HCT116 (cell line): Measurements from ENCODE around the gene NOL11. TPM values are rescaled to one million over a fixed set of nuclear protein-coding genes. Genes with fewer than 3 reads are reported as not detected.

ENCODE experiments used
- ATAC-seq: fragments of 200-7000 bp; cut with Tn5 transposase; 2 replicates; pipeline ENCODE4 v1.9.1; 2020; ENCODE audit warnings: mild to moderate bottlenecking, moderate library complexity
- BruUV-seq: library from RNA; stranded (reverse); fragments of 400-500 nt; replicated peaks from 2 replicates; lab custom pipeline; 2021; lab: Mats Ljungman, UMichigan
- CTCF ChIA-PET: fragments of 300-600 bp; sonication (Branson Sonifier 250); formaldehyde crosslinking; loops from one replicate; lab custom pipeline; 2021; ENCODE audit warnings: antibody characterized with exemption; lab: Charles Lee
- POLR2A ChIA-PET: fragments of 300-600, 350-600 bp; sonication (Branson Sonifier 250); formaldehyde crosslinking; loops from one replicate; lab custom pipeline; 2021; ENCODE audit warnings: antibody characterized with exemption; lab: Charles Lee
- RAD21 ChIA-PET, 2 experiments: fragments of 300-600 bp; sonication (Branson Sonifier 250); formaldehyde crosslinking; loops; one replicate each; lab custom pipeline; 2023; ENCODE audit warnings: low total read pairs in 2 of 2; ENCODE audit not compliant: uncharacterized antibody in 2 of 2, unreplicated experiment in 2 of 2, low non-redundant PET in 1 of 2; lab: Charles Lee
- DNase-seq: peaks from one replicate; pipeline ENCODE4 v3.0.0-alpha.2; 2010; ENCODE audit warnings: low read depth, low spot score
- H2AFZ ChIP-seq: fragments of 200-600 bp; shearing (Covaris generic), sonication (generic); 2 replicates; pipeline ENCODE4 v1.6.1; 2017; ENCODE audit warnings: low read depth, mixed run types, mixed read lengths, antibody characterized with exemption, low read length; ENCODE audit not compliant: poor library complexity, severe bottlenecking
- H3K27ac ChIP-seq: 2 replicates; pipeline ENCODE4 v1.5.1; 2012; ENCODE audit warnings: low read depth, low read length
- H3K27me3 ChIP-seq: fragments of 200-600 bp; sonication (generic); 2 replicates; pipeline ENCODE4 v1.6.1; 2016; ENCODE audit warnings: mixed run types, low read length, mixed read lengths; ENCODE audit not compliant: insufficient read depth
- H3K36me3 ChIP-seq, 2 experiments: fragments of 200-500 bp in 1 of 2; fragments of 200-600 bp in 1 of 2; sonication (Bioruptor generic) in 1 of 2; sonication (generic) in 1 of 2; 2 replicates each; pipeline versions ENCODE4 v1.5.1 to v1.6.1; 2014 to 2016; ENCODE audit warnings: low read length in 2 of 2, inconsistent platforms in 1 of 2, mixed read lengths in 1 of 2, mixed run types in 1 of 2; ENCODE audit not compliant: insufficient read depth in 2 of 2, control insufficient read depth in 1 of 2
- H3K4me1 ChIP-seq, 2 experiments: fragments of 200-600 bp in 1 of 2; sonication (generic) in 1 of 2; 2 replicates each; pipeline versions ENCODE4 v1.5.1 to v1.6.1; 2012 to 2017; ENCODE audit warnings: low read length in 2 of 2, inconsistent platforms in 1 of 2, mild to moderate bottlenecking in 1 of 2, mixed read lengths in 1 of 2, mixed run types in 1 of 2, moderate library complexity in 1 of 2; ENCODE audit not compliant: insufficient read depth in 2 of 2, control insufficient read depth in 1 of 2
- H3K4me2 ChIP-seq: fragments of 200-600 bp; sonication (generic); 2 replicates; pipeline ENCODE4 v1.6.1; 2017; ENCODE audit warnings: mixed run types, low read length, mixed read lengths
- H3K4me3 ChIP-seq, 2 experiments: fragments of 200-600 bp in 1 of 2; sonication (generic) in 1 of 2; replicated peaks in 1 of 2; 2 replicates each; pipeline ENCODE4 v1.5.1; 2011 to 2016; ENCODE audit warnings: low read length in 2 of 2, control low read depth in 1 of 2, low read depth in 1 of 2, mild to moderate bottlenecking in 1 of 2, mixed read lengths in 1 of 2, mixed run types in 1 of 2
- H3K79me2 ChIP-seq: fragments of 200-600 bp; sonication (generic); 2 replicates; pipeline ENCODE4 v1.6.1; 2017; ENCODE audit warnings: mild to moderate bottlenecking, mixed run types, low read length, moderate library complexity, mixed read lengths; ENCODE audit not compliant: insufficient read depth
- H3K9ac ChIP-seq: fragments of 200-600 bp; sonication (generic); 2 replicates; pipeline ENCODE4 v1.6.1; 2016; ENCODE audit warnings: low read length, mixed read lengths
- H3K9me2 ChIP-seq: fragments of 200-600 bp; sonication (generic), shearing (Covaris generic); 2 replicates; pipeline ENCODE4 v1.6.1; 2017; ENCODE audit warnings: mixed run types, mild to moderate bottlenecking, moderate library complexity; ENCODE audit not compliant: insufficient read depth
- H3K9me3 ChIP-seq, 2 experiments: fragments of 200-500 bp in 1 of 2; fragments of 200-600 bp in 1 of 2; sonication (Bioruptor generic) in 1 of 2; sonication (generic) in 1 of 2; 2 replicates each; pipeline ENCODE4 v1.6.1; 2014 to 2017; ENCODE audit warnings: low read length in 2 of 2, mixed read lengths in 2 of 2, inconsistent platforms in 1 of 2, low read depth in 1 of 2, mild to moderate bottlenecking in 1 of 2, mixed run types in 1 of 2, moderate library complexity in 1 of 2; ENCODE audit not compliant: control insufficient read depth in 1 of 2, insufficient read depth in 1 of 2
- H4K20me1 ChIP-seq: fragments of 200-600 bp; sonication (generic), shearing (Covaris generic); 2 replicates; pipeline ENCODE4 v1.6.1; 2017; ENCODE audit warnings: mixed run types, mild to moderate bottlenecking, moderate library complexity; ENCODE audit not compliant: insufficient read depth
- CBX3 ChIP-seq: IDR thresholded peaks from 2 replicates; pipeline ENCODE4 v1.6.1; 2012; ENCODE audit warnings: low read depth
- CEBPB ChIP-seq: IDR thresholded peaks from 2 replicates; pipeline ENCODE4 v1.6.1; 2012; ENCODE audit warnings: low read depth
- EGR1 ChIP-seq: IDR thresholded peaks from 2 replicates; pipeline ENCODE4 v1.6.1; 2012; ENCODE audit warnings: low read depth
- ELF1 ChIP-seq: IDR thresholded peaks from 2 replicates; pipeline ENCODE4 v1.6.1; 2012; ENCODE audit warnings: low read depth, borderline replicate concordance
- EZH2 ChIP-seq: fragments of 200-600 bp; sonication (generic); IDR thresholded peaks from 2 replicates; pipeline ENCODE4 v1.6.1; 2017; ENCODE audit warnings: antibody characterized with exemption, mixed run types
- JUND ChIP-seq: IDR thresholded peaks from 2 replicates; pipeline ENCODE4 v1.6.1; 2012
- POLR2AphosphoS5 ChIP-seq: IDR thresholded peaks from 2 replicates; pipeline ENCODE4 v1.6.1; 2011; ENCODE audit warnings: mild to moderate bottlenecking, low read depth, low read length, moderate library complexity
- RAD21 ChIP-seq: IDR thresholded peaks from 2 replicates; pipeline ENCODE4 v1.6.1; 2012; ENCODE audit warnings: low read depth, mild to moderate bottlenecking
- SIN3A ChIP-seq: IDR thresholded peaks from 2 replicates; pipeline ENCODE4 v1.6.1; 2012; ENCODE audit warnings: low read depth
- SP1 ChIP-seq: IDR thresholded peaks from 2 replicates; pipeline ENCODE4 v1.6.1; 2012; ENCODE audit warnings: low read depth
- TCF7L2 ChIP-seq: IDR thresholded peaks from 2 replicates; pipeline ENCODE4 v1.7.0; 2011; ENCODE audit warnings: borderline replicate concordance, inconsistent platforms; ENCODE audit not compliant: insufficient read depth, insufficient read length; ENCODE audit errors: extremely low read depth
- YY1 ChIP-seq: IDR thresholded peaks from 2 replicates; pipeline ENCODE4 v1.6.1; 2011; ENCODE audit warnings: low read length, low read depth, moderate library complexity, mild to moderate bottlenecking; ENCODE audit not compliant: insufficient replicate concordance; ENCODE audit errors: extremely low read depth
- ZFX ChIP-seq: fragments of 450-650 bp; IDR thresholded peaks from 2 replicates; pipeline ENCODE4 v1.6.1; 2017
- ZNF274 ChIP-seq: fragments of 200-500 bp; sonication (Bioruptor generic); IDR thresholded peaks from 2 replicates; pipeline ENCODE4 v1.6.1; 2014; ENCODE audit warnings: mild to moderate bottlenecking, low read depth, low read length, inconsistent platforms
- intact Hi-C: fragments of 100-400 bp; cut with micrococcal nuclease; formaldehyde crosslinking; loops from 2 replicates; pipeline ENCODE4 v1.10.0; 2022
- total RNA-seq: library from RNA; stranded (reverse); gene quantifications from one replicate; pipeline ENCODE4 v1.2.1, GENCODE V29; 2021; ENCODE audit not compliant: unreplicated experiment
- TF ChIP-seq, protein P1 (sequence below), 3 experiments: fragments of 200-600 bp in 1 of 3; sonication (generic) in 1 of 3; IDR thresholded peaks in 2 of 3; conservative IDR thresholded peaks in 1 of 3; 2 replicates each; pipeline ENCODE4 v1.5.1; 2012 to 2017; ENCODE audit warnings: low read depth in 2 of 3, low read length in 2 of 3, antibody characterized with exemption in 1 of 3, borderline replicate concordance in 1 of 3, control low read depth in 1 of 3, mild to moderate bottlenecking in 1 of 3, mixed read lengths in 1 of 3, mixed run types in 1 of 3, moderate library complexity in 1 of 3; ENCODE audit not compliant: insufficient read depth in 1 of 3
- TF ChIP-seq, protein P2 (sequence below): IDR thresholded peaks from 2 replicates; pipeline ENCODE4 v1.6.1; 2012; ENCODE audit warnings: low read depth
- TF ChIP-seq, protein P3 (sequence below): IDR thresholded peaks from 2 replicates; pipeline ENCODE4 v1.6.1; 2012
- TF ChIP-seq, protein P4 (sequence below): IDR thresholded peaks from 2 replicates; pipeline ENCODE4 v1.6.1; 2011; ENCODE audit warnings: mild to moderate bottlenecking, low read length, moderate library complexity; ENCODE audit not compliant: insufficient replicate concordance; ENCODE audit errors: extremely low read depth

Gene NOL11
- total RNA-seq, 1 experiment from 2014 or later, result 118 TPM

DNA sequence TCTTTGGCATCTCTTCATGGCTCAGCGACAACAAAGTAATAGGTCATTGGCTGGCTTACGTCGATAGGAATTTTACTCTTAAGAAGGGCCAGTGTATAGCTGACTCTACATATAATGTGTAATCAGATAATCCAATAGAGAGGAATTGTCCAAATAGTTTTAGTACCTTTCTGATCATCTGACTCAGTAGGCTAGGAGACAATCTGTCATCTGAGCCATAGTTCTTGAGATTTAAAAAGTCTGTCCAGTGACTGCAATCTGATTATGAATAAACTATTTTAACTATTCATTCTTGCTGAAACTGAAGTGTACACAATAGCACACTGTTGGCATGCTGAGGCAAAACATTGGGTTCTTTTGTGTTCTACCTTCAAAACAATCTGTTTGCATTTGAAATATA lies 21.4 kb upstream of the NOL11 start:
- ChIA-PET RAD21 (no interaction called here), POLR2A (no interaction called here), CTCF (interaction anchor here (1.7 kb wide), 1 partner anchor 322 kb away, joined by 4 read pairs; no protein-coding TSS in a partner anchor)
- ATAC-seq (no peak), DNase-seq (no peak)
- no peaks in the 10 kb centered on the region; a peak in 1 of 4 replicates for H3K36me3 ChIP-seq
- H3K4me2 ChIP-seq, result no peak overlapping the region
- H4K20me1 ChIP-seq, result no peaks in the 10 kb centered on the region
- H3K27ac ChIP-seq, result no peak overlapping the region
- H3K9me2 ChIP-seq, result no peaks in the 10 kb centered on the region
- H3K4me3 ChIP-seq, result no peak overlapping the region
- H3K9me3 ChIP-seq, result no peaks in the 10 kb centered on the region
- H3K79me2 ChIP-seq, result no peaks in the 10 kb centered on the region
- BruUV-seq, result no TSS peak
- no peaks in the 10 kb centered on the region for H3K4me1 ChIP-seq
- intact Hi-C loops, result no loop called here
- TF ChIP-seq JUND (no peak), ELF1 (no peak), EGR1 (no peak), ZNF274 (no peak), CEBPB (no peak), SP1 (no peak), TCF7L2 (no peak), RAD21 (no peak), ZFX (no peak), CBX3 (no peak), POLR2AphosphoS5 (no peak), YY1 (no peak), SIN3A (no peak), EZH2 (no peak)
- TF ChIP-seq, protein P1, sequence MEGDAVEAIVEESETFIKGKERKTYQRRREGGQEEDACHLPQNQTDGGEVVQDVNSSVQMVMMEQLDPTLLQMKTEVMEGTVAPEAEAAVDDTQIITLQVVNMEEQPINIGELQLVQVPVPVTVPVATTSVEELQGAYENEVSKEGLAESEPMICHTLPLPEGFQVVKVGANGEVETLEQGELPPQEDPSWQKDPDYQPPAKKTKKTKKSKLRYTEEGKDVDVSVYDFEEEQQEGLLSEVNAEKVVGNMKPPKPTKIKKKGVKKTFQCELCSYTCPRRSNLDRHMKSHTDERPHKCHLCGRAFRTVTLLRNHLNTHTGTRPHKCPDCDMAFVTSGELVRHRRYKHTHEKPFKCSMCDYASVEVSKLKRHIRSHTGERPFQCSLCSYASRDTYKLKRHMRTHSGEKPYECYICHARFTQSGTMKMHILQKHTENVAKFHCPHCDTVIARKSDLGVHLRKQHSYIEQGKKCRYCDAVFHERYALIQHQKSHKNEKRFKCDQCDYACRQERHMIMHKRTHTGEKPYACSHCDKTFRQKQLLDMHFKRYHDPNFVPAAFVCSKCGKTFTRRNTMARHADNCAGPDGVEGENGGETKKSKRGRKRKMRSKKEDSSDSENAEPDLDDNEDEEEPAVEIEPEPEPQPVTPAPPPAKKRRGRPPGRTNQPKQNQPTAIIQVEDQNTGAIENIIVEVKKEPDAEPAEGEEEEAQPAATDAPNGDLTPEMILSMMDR (IDR thresholded peaks at IDR 0.05 in 2 of 3, conservative IDR thresholded peaks at IDR 0.05 in 1 of 3; ENCODE audit: borderline replicate concordance in 1 of 3, insufficient read depth in 1 of 3, low read depth in 2 of 3, low read length in 2 of 3), result no peak
- TF ChIP-seq, protein P2, sequence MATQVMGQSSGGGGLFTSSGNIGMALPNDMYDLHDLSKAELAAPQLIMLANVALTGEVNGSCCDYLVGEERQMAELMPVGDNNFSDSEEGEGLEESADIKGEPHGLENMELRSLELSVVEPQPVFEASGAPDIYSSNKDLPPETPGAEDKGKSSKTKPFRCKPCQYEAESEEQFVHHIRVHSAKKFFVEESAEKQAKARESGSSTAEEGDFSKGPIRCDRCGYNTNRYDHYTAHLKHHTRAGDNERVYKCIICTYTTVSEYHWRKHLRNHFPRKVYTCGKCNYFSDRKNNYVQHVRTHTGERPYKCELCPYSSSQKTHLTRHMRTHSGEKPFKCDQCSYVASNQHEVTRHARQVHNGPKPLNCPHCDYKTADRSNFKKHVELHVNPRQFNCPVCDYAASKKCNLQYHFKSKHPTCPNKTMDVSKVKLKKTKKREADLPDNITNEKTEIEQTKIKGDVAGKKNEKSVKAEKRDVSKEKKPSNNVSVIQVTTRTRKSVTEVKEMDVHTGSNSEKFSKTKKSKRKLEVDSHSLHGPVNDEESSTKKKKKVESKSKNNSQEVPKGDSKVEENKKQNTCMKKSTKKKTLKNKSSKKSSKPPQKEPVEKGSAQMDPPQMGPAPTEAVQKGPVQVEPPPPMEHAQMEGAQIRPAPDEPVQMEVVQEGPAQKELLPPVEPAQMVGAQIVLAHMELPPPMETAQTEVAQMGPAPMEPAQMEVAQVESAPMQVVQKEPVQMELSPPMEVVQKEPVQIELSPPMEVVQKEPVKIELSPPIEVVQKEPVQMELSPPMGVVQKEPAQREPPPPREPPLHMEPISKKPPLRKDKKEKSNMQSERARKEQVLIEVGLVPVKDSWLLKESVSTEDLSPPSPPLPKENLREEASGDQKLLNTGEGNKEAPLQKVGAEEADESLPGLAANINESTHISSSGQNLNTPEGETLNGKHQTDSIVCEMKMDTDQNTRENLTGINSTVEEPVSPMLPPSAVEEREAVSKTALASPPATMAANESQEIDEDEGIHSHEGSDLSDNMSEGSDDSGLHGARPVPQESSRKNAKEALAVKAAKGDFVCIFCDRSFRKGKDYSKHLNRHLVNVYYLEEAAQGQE, result no peak
- TF ChIP-seq, protein P3, sequence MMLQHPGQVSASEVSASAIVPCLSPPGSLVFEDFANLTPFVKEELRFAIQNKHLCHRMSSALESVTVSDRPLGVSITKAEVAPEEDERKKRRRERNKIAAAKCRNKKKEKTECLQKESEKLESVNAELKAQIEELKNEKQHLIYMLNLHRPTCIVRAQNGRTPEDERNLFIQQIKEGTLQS, result no peak
- TF ChIP-seq, protein P4, sequence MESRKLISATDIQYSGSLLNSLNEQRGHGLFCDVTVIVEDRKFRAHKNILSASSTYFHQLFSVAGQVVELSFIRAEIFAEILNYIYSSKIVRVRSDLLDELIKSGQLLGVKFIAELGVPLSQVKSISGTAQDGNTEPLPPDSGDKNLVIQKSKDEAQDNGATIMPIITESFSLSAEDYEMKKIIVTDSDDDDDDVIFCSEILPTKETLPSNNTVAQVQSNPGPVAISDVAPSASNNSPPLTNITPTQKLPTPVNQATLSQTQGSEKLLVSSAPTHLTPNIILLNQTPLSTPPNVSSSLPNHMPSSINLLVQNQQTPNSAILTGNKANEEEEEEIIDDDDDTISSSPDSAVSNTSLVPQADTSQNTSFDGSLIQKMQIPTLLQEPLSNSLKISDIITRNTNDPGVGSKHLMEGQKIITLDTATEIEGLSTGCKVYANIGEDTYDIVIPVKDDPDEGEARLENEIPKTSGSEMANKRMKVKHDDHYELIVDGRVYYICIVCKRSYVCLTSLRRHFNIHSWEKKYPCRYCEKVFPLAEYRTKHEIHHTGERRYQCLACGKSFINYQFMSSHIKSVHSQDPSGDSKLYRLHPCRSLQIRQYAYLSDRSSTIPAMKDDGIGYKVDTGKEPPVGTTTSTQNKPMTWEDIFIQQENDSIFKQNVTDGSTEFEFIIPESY, result no peak
- no peak overlapping the region for H2AFZ ChIP-seq
- H3K9ac ChIP-seq, result no peak overlapping the region
- no peaks in the 10 kb centered on the region for H3K27me3 ChIP-seq
